HG02588 (cell line): ENCODE measurements around the gene TTLL4.
"Not testable (repeated sequence)": the region's sequence is repeated elsewhere in the genome, so short reads cannot be mapped to it uniquely, and the experiment has no call there.

Source experiments
- ATAC-seq: cut with Tn5 transposase; IDR thresholded peaks from one replicate; pipeline ENCODE4 v1.9.1; 2021; ENCODE audit warnings: mild to moderate bottlenecking, moderate library complexity; ENCODE audit not compliant: unreplicated experiment

The TTLL4 gene, protein sequence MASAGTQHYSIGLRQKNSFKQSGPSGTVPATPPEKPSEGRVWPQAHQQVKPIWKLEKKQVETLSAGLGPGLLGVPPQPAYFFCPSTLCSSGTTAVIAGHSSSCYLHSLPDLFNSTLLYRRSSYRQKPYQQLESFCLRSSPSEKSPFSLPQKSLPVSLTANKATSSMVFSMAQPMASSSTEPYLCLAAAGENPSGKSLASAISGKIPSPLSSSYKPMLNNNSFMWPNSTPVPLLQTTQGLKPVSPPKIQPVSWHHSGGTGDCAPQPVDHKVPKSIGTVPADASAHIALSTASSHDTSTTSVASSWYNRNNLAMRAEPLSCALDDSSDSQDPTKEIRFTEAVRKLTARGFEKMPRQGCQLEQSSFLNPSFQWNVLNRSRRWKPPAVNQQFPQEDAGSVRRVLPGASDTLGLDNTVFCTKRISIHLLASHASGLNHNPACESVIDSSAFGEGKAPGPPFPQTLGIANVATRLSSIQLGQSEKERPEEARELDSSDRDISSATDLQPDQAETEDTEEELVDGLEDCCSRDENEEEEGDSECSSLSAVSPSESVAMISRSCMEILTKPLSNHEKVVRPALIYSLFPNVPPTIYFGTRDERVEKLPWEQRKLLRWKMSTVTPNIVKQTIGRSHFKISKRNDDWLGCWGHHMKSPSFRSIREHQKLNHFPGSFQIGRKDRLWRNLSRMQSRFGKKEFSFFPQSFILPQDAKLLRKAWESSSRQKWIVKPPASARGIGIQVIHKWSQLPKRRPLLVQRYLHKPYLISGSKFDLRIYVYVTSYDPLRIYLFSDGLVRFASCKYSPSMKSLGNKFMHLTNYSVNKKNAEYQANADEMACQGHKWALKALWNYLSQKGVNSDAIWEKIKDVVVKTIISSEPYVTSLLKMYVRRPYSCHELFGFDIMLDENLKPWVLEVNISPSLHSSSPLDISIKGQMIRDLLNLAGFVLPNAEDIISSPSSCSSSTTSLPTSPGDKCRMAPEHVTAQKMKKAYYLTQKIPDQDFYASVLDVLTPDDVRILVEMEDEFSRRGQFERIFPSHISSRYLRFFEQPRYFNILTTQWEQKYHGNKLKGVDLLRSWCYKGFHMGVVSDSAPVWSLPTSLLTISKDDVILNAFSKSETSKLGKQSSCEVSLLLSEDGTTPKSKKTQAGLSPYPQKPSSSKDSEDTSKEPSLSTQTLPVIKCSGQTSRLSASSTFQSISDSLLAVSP

DNA sequence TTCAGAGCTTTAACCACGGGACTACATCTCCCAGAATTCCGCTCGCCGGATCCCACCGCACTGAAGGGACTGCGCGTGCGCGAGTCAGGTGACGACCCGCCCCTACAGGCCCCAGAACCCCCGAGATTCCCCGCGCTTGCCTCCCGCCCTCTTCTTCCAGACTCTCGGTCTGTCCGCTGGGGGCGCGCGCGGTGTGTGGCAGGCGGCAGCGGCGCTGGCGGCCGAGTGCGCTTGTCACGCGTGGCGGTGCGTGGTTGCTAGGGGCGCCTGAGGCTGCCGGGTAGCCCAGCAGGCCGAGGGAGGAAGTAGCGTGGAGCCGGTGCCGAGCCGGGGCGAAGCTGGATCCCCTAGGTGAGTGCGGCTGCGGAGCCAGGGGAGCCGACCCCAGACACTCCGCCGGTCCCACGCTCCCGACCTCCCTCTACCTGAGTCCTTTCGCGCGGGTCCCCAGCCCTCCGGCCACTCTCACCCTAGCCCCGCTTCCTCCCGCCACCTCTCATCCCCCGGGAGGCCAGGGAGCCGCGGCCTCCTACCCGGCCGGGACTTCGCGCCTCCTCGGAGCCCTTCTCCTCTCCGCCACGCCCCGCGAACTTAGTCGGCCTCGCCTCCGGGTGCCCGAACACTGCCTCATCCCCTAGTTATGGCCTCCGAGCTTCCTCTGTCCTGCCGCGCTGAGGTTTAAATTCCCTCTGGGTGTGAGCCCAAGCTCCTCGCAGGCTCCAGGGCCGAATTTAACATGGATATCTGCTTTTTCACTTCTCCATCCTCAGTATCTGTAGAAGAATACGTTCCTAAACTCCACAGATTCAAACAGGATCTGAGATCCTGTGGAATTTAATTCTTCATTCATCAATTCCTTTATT, at the start of gene TTLL4:
TSS of gene TTLL4 (plus strand) at position 149 of the 863 bp plus-strand sequence. CDS start 26,842 bp downstream, outside the sequence.
- ATAC-seq, result peak; percentile 93

DNA sequence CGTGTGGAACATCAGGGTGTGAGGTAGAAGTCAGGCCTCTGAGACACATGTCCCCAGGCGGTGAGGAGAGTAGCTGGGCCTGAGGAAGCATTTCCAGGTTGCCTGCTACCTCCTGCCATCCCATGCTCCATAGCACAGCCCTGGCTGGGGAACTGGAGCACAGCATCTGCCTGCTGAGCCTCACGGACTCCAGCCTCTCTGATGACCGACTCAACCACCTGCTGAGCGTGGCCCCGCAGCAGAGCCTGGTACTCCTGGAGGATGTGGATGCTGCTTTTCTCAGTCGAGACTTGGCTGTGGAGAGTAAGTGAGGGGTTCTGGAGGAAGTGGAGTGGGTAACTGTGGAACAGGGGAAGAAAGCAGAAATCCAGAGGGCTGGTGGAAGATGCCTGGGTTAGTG, 48.3 kb upstream of the TTLL4 start:
- ATAC-seq, result no peak

DNA sequence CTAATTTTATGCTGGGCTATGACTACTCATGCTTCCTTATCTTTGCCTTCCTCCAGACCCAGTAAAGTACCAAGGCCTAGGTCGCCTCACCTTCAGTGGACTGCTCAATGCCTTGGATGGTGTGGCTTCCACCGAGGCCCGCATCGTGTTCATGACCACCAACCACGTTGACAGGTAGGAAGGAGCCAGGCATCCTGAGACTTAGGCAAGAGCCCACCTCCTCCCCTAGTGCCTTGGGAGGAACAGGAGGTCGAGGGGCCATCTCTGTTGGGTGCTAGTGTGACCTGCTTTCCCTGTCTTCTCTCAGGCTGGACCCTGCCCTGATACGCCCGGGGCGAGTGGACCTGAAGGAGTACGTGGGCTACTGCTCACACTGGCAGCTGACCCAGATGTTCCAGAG, 47.8 kb upstream of the TTLL4 start:
- no peak for ATAC-seq

DNA sequence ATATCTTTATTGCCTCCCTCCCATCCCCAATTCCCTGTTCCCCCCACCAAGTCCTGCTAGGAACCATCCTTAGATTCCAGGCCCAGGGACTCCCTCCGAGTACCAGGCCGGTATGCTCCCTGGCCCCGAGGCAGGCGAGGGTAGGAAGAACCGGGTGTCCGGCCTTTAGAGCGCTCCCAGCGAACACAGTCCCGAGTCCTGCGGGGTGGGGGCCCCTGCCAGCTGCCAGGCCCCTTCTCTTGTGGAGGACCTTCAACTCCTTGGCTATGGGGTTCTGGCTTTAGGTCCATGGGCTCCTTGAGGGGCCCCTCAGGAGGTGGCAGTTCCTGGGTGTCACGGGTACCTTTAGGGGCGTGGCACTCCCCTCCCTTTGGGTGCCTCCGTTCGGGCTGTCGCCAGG, 46.7 kb upstream of the TTLL4 start:
- ATAC-seq, result no peak

DNA sequence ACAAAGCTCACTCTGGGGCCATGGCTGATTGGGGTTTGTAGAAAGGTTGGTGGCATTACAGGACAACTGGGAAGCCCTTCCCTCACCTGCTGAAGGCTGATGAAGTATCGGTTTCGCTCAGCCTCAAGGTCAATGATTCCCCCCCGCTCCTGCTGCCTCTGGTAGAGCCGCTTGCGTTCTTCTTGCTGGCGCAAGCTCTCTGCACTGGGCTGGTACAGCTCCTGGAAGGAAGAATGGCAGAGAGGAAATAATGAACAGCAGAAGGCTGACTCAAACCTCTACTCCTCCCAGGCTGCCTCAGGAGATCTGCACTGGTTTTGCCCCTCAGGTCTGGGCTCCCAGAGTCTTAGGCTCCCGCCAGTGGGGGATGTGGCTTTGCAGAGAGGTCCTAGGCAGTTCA, 46.0 kb upstream of the TTLL4 start:
- no peak for ATAC-seq

DNA sequence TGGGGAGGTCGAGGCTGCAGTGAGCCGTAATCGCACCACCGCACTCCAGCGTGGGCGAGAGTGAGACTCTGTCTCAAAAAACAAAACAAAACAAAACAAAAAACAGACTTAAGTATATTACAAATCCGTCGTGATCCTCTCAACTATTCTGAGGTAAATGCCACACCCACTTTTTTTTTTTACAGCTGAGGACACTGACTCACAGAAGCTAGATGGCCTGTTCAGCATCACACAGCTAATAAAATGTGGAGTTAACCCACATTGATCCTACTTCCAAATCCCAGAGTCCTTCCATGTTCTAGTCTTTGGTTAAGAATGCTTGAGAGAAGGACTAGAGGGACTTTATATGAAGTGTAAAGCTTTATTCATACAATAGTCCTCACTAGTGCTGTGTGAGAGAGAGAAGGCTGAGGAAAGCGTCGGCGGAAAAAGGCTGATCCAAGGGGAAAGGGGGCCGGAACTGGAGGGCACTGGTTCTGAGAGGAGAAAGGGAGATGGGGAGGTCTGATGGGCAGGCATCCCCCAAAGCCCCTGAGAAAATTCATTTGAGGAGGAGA, 39.5 kb upstream of the TTLL4 start:
- ATAC-seq, result no peak

DNA sequence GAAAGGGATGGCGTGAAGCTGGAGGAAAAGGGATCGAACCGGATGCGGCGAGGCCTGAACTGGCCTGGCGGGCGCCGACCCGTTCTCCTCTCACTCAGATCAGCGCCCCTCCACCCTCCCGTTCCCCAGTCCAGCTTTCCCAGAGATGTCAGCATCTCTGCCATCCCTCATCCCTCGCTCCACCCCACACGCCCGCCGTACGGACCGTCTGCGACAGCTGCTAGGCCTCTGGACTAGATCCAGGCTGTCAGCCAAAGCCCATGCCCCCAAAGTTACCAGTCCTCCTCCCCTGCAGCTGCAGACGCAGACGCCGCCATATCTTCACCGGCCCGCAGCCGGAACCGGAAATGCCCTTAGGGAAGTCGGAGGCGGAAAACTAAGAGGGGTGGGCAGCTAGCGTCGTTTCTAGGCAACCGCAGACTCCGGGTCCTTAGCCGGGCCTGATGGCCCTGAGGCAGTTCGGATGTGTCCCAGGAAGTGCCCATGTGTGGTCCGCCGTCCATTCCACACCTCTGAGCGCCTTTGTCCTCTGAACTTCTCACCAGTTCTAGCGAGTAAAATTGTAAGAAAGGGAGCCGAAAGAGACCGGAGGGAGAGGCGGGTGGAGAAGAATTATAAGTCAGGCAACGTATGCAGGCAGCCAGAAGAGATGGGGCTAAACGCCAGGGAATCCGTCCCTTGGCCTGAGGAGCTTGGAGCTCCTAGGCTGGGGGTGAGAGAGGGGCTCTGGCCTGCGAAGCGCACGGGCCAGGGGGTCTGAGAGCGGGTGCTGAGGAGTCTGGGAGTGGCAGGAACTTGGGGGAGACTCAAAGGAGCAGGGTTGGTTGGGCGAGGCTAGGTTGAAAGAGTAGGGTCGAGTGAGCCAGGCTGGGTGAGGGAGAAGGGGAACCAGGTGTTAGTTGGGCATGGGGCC, 38.7 kb upstream of the TTLL4 start, which contains the start of the genes RNF25 and STK36:
TSS of gene RNF25 (minus strand) at position 349 of the 913 bp plus-strand sequence. CDS start at position 317, 32 bp downstream.
TSS of gene STK36 (plus strand) at position 433 of the 913 bp plus-strand sequence. CDS start 744 bp downstream, outside the sequence.
- ATAC-seq, result peak; percentile 98

DNA sequence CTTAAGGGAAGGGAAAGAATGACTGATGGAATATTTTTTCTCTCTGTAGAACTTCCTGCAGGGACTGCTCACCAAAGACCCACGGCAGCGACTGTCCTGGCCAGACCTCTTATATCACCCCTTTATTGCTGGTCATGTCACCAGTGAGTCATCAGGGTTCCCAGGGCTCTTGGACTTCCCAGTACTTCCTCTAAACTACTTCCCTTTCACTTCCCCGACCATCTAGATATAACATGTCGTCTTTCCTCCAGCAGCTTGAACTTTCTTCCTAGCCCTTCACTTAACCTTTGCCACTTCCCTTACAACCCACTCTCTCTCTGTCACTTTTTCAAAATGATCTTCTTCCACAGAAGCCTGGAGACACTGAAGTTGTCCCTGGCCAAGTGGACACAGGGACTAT, 31.5 kb upstream of the TTLL4 start:
- no peak for ATAC-seq

DNA sequence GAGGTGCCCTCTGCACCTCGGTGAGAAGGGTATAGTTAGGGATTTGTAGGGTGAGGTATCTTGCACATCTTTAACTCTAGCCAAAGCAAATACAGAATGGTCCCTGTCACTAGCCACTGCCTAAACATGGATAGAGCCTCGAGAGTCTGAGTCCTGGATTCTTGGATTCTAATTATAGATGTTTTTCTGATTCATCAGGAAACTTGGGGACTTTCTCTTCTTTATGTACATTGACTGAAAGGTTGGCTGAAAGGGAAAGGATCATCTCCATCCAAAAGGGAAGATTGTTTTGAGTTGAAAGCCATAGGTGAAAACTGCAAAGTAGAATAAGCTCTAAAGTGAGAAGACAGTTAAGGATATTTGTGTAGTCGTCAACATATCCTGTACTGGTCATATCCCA, 30.6 kb upstream of the TTLL4 start:
- ATAC-seq, result no peak

DNA sequence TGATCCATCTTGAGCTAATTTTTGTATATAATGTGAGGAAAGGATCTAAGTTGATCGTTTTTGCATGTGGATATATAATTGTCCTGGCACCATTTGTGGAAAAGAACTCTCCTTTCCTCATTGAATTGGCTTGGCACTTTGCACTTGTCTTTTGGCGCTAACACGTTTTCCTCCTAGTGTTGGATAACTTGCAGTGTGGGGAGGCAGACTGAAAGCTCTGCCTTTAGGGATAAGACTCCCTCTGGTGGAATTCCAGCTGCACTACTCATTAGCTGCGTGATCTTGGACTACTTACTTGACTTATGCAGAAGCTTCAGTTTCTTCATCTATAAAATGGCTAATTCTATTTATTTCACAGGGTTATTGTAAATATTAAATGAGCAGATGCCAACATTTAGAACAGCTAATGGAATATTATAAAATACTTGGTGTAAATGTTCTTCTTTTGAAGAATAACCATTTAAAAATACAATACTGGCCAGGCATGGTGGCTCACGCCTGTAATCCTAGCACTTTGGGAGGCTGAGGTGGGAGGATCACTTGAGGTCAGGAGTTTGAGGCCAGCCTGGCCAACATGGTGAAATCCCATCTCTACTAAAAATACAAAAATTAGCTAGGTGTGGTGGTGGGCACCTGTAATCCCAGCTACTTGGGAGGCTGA, 23.1 kb upstream of the TTLL4 start:
- ATAC-seq, result not testable (repeated sequence)

DNA sequence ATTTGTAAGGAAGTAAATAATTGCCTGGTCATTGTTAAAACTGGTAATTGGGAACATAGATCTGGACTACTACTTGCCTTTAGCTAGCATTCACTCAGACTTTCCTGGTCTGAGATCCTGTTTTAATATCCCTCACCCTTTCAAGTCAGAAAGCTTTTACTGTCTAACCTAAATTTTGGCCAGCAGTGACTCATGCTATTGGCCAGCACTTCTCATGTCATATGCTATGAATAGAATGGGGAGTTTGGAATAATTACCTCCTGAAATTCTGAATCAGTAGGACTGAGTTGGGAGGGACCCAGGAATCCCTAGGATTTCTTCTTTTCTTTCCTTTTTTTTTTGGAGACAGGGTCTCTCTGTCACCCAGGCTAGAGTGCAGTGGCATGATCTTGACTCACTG, 19.4 kb upstream of the TTLL4 start:
- no peak for ATAC-seq

DNA sequence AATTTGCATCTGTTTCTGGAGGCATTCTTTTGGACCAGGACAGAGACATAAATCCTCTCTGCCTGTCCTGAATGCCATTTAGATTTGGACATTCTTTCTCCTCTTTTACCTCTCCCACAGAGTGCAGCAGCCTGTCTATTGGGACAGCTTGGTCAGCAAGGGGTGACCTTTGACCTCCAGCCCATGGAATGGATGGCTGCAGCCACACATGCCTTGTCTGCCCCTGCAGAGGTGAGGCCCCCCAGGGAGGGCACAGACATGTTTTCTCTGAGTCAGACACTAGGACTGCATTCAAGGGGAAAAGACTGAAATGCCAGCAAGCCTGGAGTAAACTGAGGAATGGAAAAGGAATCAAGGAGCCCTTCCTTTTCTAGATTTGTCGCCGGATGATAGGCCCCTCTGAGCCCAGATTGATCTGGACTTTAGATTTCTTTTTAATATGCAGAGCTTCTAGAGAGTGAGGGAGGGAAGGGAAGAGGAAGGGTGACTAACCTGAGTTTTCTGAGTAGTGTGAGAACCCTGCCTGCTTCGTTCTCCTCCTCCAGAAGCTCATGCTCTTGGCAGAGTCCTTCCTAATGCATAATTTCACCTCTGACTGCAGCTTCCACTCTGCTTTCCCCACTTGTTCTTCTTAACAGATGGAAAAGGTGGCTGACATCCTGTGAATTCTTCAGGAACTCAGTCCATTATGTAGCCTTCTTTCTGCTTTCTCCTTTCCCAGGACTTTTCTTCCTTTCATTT, 16.1 kb upstream of the TTLL4 start:
- no peak for ATAC-seq

DNA sequence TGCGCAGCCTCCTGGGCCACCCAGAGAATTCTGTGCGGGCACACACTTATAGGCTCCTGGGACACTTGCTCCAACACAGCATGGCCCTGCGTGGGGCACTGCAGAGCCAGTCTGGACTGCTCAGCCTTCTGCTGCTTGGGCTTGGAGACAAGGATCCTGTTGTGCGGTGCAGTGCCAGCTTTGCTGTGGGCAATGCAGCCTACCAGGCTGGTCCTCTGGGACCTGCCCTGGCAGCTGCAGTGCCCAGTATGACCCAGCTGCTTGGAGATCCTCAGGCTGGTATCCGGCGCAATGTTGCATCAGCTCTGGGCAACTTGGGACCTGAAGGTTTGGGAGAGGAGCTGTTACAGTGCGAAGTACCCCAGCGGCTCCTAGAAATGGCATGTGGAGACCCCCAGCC, 11.8 kb upstream of the TTLL4 start:
- no peak for ATAC-seq

DNA sequence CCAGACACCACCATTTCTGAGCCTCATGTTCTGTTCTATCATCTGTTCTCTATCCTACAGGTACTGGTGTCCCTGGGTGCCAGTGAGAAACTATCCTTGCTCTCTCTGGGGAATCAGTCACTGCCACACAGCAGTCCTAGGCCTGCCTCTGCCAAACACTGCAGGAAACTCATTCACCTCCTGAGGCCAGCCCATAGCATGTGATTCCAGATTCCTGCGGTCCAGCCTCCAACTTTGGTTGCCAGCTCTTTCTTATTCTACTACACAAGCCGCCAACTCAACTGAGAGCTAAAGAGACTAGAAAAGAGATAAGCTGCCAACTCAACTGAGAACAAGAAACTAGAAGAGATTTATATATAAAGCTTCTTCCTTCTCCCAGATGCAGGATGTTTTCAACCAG, 8.8 kb upstream of the TTLL4 start:
- ATAC-seq, result no peak

DNA sequence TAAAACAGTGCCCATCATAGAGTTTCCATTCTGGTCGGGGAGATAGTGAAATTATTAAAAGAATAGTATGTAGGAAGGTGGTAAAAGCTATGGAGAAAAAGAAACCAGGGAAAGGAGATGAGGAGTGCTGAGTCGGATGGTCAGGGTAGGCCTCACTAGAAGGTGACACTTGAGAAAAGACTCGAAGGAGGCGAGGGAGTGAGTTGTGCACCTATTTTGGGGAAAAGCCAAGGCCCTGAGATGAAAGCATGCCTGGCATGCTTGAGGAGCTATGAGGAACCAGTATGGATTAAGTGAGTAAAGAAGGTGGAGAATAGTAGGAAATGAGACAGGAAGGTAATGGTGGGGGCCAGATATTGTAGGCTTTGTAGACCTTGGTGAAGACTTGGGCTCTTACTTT, 7.3 kb upstream of the TTLL4 start:
- ATAC-seq, result no peak

DNA sequence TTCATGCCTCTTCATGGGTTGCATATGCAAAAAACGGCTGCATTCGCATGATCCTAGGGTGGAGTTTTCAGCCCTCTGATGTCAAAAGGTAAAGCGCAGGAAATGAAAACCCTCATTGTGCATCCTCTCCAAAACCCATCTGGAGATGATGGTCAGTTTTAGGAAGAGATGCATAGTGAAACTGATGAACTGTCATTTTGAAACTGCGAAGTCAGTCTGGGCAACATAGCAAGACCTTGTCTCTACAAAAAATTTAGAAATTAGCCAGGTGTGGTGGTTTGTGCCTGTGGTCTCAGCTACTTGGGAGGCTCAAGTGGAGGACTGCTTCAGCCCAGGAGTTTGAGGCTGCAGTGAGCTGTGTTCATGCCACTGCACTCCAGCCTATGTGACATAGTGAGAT, 2.5 kb upstream of the TTLL4 start:
- ATAC-seq, result peak; percentile 26

DNA sequence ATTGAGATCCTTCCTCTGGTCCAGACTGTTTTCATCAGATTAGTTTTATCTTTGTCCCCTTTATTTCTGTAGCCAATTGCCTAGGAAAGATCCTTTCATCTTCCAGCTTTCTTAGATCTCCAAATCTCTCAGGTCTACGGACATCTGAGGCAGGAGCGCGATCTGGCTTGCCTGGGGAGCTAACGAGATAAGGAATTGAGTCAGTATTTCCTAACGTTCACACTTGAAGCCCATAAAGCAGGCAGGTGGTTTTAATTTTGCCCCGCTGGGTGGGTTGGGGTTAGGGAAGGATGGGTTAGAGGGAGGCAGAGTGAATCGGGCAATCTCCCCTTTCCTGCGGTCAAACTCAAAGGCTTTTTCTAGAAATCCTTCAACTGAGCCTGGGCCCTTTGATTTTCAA, 727 bp upstream of the TTLL4 start:
- ATAC-seq, result no peak

DNA sequence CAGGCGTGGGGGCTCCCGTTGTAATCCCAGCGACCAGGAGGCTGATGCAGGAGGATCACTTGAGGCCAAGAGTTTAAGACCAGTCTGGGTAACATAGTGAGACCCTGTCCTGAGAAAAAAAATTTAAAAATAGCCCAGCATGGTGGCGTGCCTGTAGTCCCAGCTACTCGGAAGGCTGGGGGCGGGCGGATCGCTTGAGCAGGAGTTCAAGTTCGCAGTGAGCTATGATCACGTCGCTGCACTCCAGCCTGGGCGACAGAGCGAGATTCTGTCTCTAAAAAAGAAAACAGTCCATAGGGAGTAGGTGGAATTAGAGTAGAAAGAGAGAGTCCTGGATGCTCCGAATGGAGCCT, 325 bp upstream of the TTLL4 start:
- no peak for ATAC-seq
